Fibroblast of pulmonary artery (primary cell): ENCODE data around the gene C10orf67.

Experiments
- DNase-seq: peaks from one replicate; pipeline ENCODE4 v3.0.0-alpha.2; 2010; ENCODE audit warnings: low read depth
- H3K4me3 ChIP-seq: replicated peaks from 2 replicates; pipeline ENCODE4 v1.5.1; 2011; ENCODE audit warnings: low read depth, mild to moderate bottlenecking, control low read depth, low read length, moderate library complexity
- CTCF ChIP-seq: IDR thresholded peaks from 2 replicates; pipeline ENCODE4 v1.5.1; 2011; ENCODE audit warnings: mild to moderate bottlenecking, control low read depth, low read length, inconsistent platforms; ENCODE audit errors: missing control alignments

Gene C10orf67

GRCh38 chr10:23230582-23230981, 114.0 kb downstream of the C10orf67 start:
- no peak for TF ChIP-seq CTCF
- DNase-seq, result no peak
- H3K4me3 ChIP-seq, result no peak overlapping the region

DNA sequence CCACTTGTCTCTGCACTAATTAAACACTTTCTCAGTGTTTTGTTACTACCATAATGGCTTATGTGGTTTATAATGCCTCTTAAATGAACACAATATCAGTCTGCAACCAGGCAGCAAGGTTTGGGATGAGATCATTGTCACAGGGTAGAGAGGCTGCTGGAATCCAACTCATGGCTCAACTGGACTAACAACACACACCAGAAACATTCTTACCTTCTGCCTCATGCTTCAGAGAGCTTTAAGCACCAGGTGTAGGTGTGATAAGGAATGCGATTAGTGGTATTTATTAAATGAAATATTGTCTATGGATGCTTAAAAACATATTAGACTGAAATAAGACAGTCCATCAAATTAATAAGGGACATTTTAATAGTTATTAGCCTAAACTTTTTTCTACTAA, 127.1 kb downstream of the C10orf67 start:
- TF ChIP-seq CTCF, result no peak
- no peak for DNase-seq
- no peak overlapping the region for H3K4me3 ChIP-seq

GRCh38 chr10:23205972-23206642, 138.5 kb downstream of the C10orf67 start:
- no peak for TF ChIP-seq CTCF

GRCh38 chr10:23204773-23205172, 139.8 kb downstream of the C10orf67 start:
- no peak overlapping the region for H3K4me3 ChIP-seq
- DNase-seq, result no peak
- no peak for TF ChIP-seq CTCF

More at GRCh38 chr10:23205972-23206642, 138.5 kb downstream of the C10orf67 start:
- DNase-seq, result no peak
- no peak overlapping the region for H3K4me3 ChIP-seq

DNA sequence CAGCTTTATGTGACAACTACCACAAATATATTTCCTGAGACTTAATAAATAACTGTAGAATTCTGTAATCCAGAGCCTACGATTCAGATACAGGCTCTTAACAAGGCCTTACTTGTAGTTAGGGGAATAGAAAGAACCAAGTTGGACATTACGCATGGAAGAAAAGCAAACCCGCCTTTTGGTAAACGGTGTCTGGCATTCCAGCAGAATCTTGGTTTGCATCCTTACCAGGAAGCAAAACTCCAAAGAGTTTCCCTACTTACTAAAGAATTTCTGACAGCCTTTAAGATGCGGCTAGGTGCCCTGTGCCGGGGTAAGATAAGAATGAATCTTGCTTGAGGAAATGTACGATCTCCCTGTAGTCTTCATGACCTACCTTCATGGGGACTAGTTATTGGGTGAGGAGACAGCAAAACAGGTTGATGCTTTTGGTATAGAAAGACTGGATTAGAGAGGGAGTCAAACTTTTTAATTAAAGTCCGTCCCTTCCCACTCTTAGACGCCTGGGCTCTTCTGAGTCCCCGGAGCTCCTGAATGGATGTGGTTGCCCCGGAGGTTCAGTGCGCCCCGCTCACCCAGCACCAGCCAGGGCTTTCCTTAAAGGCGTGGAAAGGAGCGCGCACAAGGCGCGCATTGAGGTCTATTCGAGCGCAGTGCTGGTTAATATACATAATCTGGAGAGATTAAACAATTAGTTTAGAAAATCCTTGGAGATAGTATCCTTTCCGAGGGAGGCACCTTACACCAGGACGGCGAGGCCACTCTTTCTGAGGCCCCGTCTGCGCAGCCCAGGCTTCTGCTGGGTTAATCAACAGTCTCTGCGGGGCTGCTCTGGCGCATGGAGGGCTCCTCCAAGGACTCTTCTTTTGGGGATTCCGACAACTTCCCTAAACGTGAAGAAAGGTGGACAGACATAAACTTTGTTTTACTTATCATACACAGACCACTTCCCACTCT, 140.9 kb downstream of the C10orf67 start:
- no peak for TF ChIP-seq CTCF
- no peak overlapping the region for H3K4me3 ChIP-seq
- DNase-seq, result no peak

GRCh38 chr10:23202779-23203178, 141.8 kb downstream of the C10orf67 start:
- TF ChIP-seq CTCF, result no peak
- DNase-seq, result no peak
- H3K4me3 ChIP-seq, result no peak overlapping the region
